Stimulated activated CD8-positive, alpha-beta memory T cell treated with anti-CD3 and anti-CD28 coated beads, Interleukin-2, amount 100 ng/mL, for 48 hours (primary cell): Measurements from ENCODE around the gene CACNA2D3.
"Not testable (repeated sequence)": the region's sequence is repeated elsewhere in the genome, so short reads cannot be mapped to it uniquely, and the experiment has no call there.

Source experiments
- DNase-seq, 2 donors: peaks; one replicate each; pipeline ENCODE4 v3.0.0-alpha.2; 2020; ENCODE audit warnings: low read depth in 2 of 2

The CACNA2D3 gene

DNA sequence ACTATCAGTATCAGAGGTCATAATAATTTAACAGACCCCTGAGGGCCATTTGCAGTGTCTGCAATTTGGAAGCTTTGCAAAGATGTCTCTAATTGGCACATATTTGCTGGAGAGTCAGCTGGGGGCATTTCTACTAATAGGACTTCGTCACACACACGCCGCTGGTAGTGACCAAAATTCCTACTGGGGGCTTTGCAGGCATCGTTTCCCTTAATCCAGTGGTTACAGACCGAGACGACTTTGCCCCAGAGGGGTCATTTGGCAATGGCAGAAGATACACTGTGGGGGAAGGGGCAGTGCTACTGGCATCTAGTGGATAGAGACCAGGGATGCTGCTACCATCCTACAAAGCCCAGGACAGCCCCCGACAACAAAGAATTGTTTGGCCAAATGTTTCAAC is 956.5 kb downstream of the CACNA2D3 start:
- DNase-seq = no peak

DNA sequence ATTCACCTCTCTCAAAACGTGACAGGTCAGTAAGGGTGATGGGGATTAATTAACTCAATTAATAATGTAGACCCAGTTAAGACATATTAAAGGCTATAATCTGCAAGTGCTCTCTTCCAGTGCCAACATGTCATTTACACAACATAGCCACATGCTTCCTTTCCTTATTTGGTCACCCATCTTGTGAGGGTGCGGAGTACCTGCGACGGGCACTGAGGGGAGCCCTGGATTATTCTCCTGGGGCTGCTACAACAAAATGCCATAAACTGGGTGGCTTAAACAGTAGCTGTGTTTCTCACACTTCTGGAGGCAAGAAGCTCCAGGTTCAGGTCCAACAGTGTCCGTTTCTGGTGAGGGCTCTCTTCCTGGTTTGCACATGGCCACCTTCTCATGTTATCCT is 962.9 kb downstream of the CACNA2D3 start:
- DNase-seq = no peak

DNA sequence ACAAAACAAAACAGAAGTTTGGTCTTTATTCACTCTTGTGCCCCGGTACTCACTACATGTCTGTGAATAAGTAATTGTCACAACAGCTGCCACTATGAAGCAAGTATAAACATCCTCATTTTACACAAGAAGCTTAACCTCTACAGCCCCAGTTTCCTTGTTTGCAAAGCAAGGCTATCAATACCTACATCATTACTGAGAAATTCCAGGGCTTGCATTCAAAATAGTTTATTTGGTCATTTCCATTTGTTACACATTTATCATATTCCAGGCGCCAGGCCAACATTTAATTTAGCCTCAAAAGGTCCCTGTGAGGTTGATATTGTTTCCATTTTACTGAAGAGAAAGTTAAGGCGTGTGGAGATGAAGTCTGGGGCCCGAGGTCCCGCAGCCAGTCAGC is 966.9 kb downstream of the CACNA2D3 start:
- no peak for DNase-seq

DNA sequence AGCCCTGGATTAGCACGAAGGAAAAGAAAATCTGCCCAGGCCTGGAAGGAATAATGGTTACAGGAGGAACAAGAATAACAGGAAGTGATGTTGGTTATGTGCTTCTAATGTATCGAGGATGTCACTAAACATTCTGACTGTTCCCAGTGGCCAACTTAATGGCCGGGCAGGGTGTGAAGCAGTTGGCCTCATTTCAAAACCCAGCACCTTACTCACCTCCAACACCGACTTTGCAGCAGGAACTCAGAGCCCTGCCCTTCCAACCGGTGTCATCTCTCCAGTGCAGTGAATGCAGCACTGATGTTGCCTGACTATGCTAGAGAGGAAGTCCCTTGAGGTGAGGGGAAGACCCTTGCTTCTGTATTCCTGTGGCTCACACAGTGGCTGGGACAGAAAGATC is 967.9 kb downstream of the CACNA2D3 start:
- no peak for DNase-seq

DNA sequence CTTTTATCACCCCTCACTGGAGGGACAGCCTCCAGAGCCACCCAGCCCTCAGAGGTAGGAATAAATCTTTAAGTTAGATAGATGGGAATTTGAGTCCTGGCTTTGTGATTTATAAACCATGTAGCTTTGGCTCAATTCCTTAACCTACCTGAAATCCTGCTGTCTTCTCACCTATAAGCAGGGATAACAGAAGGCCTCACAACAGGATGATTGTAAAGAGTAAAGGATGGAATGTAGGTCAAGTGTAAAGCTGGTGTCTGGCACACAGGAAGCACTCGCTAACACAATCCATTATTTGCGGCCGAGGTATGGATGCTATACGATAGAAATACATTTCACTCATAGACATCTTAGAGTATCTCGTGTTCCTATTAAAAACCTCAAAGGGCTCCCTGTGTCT is 968.4 kb downstream of the CACNA2D3 start:
- DNase-seq = no peak

DNA sequence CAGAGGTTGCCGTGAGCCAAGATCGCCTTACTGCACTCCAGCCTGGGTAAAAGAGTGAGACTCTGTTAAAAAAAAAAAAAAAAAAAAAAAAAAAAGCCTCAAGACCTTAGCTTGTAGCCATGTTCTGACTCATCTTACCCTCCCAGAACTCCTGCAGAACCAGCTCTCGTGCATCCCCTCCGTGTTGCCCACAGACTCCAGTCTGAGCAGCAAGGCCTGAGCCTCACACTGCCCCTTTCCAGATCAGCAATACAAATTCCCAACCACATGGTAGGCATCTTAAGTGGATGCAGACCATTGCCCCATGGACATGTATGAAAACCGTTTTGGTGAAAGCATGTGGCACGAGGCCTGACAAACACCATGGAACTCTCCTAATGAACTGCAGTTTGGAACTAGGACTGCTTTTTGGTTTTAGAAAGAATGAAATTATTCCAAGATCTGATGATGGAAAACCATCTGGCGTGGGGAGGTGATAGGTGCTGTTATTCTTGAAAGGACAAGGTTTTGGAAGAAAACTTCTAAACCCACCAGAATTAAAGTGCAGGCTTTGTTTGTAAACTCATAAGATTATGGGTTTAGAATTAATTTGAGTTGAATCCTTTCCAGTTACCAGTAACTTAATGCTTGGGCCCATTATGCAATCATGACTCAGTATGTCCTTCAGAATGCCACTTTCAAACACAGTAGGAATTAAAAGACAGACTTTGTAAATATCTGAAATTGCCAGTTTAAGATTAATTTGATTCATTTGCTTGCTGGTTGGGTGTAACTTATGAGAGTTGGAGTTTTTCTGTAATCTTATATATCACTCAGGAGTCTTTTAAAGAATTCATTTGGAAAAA is 969.3 kb downstream of the CACNA2D3 start:
- no peak for DNase-seq

DNA sequence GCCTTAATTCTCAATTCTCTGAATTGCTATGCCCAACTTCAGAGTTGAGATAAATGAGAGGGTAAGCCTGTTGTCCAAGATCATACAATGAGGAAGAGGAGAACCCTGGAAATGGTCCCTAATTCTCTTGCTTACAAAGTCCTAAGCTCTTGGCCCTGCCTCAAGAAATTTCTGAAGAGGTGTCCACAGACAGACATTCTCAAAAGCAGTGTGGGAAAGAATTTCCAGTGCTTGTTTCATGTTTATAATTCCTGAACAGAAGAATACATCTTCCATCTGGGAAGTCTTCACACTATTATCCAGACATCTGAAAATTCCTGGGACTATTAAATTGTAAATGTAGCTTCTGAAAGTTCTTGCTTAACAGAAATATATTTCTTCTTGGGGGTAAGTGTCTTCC is 972.3 kb downstream of the CACNA2D3 start:
- no peak for DNase-seq

DNA sequence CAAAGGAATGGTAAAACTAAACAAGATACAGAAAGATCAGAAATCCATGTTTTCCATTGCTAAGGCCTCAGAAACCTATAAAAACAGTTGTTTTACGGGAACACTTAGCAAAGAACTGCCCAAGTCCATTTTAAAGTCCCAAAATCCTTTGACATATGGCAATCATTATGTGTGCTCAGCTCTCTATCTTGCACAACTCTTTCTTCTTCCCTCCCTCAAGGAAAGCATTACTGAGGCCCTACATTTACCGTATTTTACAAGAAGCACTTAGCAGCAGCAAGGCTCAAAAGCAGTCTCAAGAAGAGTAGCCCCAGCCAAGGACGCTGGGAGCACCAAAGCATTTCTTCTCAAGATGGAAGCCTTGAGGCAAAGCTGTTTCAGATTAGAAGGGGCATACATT is 975.1 kb downstream of the CACNA2D3 start:
- DNase-seq = no peak

DNA sequence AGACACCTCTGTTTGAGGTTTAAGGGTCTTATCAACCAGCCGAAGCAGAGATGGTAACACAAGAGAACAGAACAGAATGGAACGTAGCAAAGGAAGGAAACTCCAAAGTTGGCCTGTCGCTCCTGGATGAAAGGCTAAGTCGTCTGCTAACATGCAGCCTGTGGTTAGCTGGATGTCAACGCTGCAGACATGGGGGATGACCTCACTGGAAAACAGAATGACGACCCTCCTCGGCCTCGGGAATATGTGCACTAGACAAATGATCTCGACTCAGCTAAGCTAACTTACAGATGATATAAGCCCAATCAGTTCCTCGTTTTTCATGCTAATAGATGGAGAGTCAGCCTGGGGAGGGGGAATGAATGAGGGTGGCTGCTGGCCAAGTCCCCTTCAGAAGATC is 983.3 kb downstream of the CACNA2D3 start:
- DNase-seq = no peak

DNA sequence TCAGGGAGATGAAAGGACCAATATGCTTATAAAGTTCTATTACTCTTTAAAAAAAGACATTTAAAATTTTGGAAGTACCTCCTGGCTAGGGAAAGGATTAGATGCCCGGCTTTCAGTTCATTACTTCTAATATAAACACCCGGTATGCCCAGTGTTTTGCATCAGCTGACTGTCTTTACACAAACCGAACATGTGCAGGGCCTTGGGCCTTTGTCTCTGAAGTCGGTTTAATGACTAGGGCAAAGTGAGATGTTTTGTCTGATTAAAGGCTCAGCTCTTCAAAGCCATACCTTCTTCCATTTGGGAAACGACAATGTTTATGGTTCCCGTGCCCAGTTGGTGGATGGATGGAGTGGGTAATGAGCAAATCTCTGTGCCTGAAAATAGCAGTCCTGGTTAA is 984.8 kb downstream of the CACNA2D3 start:
- no peak for DNase-seq

DNA sequence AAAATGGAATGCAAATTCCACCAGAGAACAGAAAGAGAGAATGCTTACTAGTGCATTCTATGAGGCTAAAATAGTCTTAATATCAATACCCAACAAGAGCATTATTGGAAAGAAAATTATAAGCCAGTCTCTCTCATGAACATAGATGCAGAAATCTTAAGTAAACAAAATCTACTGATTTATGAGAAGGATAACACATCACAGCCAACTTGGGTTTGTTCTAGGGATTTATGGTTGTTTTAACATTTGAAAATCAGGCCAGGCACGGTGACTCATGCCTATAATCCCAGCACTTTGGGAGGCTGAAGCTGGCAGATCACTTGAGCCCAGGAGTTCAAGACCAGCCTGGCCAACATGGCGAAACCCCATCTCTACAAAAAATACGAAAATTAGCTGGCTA is 989.6 kb downstream of the CACNA2D3 start:
- DNase-seq = not testable (repeated sequence)

DNA sequence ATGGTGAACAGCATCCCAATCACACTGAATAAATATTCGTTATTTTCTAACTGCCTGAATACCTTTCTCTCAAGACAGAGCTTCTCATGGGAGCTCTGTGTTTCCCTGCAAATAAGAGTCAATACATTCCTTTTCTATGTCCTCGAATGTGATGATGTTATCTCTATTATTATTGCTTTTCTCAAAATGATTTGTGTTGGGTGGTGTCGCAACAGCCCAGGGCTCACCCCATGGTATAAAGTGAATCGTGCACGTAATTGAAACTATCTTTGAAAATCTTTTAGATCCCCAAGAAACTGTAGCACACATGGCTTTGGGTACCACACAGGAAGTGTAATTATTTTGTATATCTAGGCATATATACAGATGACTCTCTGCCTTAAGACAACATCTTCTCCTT is 996.1 kb downstream of the CACNA2D3 start:
- no peak for DNase-seq

DNA sequence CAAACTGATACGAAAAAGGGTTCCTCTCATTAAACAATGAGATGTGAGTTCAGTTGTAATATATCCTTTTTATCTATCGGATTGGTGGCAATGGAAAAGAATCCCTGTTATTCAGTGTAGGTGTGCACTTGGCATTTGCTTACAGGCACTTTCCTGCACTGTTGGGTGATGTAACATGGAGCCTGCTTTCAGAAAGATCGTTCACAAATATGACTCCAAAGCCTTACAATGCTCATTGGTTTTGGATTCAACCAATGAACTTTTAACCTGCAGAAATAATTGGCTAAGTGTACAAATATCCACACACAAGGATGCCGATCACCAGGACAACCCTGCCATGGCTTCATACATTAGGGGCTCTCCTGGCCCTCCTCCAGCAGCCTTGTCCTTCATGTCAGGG is 996.9 kb downstream of the CACNA2D3 start:
- no peak for DNase-seq

DNA sequence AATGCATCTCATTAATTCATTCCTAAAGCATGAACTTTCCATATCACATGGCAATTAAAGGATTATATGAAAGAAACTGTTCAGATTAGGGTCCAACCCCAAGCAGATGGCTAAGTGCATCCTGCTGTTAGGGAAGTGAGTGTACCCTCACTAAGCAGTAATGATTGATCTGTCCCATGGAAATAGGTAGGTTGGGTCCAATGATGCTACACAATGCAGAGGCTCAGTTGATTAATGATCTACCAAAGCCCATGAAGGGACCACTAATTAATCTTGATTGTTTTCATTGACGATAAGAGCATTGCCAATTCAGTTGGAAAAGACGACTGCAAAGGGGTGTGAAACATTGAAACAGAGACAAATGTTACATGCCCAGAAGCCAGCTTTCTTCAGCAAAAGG is 1000.0 kb downstream of the CACNA2D3 start:
- no peak for DNase-seq
